Stimulated activated CD8-positive, alpha-beta memory T cell treated with anti-CD3 and anti-CD28 coated beads, Interleukin-4, amount 100 ng/mL, for 1 hour (primary cell): Measurements from ENCODE around the gene VAV3.
A peak's percentile ranks its signal among the peaks of the same experiment; 100 is the strongest.
"Not testable (repeated sequence)": the region's sequence is repeated elsewhere in the genome, so short reads cannot be mapped to it uniquely, and the experiment has no call there.

Experiments
- DNase-seq, 2 donors: peaks; one replicate each; pipeline ENCODE4 v3.0.0-alpha.2; 2020; ENCODE audit warnings: low read depth in 2 of 2, low spot score in 1 of 2

The VAV3 gene, protein sequence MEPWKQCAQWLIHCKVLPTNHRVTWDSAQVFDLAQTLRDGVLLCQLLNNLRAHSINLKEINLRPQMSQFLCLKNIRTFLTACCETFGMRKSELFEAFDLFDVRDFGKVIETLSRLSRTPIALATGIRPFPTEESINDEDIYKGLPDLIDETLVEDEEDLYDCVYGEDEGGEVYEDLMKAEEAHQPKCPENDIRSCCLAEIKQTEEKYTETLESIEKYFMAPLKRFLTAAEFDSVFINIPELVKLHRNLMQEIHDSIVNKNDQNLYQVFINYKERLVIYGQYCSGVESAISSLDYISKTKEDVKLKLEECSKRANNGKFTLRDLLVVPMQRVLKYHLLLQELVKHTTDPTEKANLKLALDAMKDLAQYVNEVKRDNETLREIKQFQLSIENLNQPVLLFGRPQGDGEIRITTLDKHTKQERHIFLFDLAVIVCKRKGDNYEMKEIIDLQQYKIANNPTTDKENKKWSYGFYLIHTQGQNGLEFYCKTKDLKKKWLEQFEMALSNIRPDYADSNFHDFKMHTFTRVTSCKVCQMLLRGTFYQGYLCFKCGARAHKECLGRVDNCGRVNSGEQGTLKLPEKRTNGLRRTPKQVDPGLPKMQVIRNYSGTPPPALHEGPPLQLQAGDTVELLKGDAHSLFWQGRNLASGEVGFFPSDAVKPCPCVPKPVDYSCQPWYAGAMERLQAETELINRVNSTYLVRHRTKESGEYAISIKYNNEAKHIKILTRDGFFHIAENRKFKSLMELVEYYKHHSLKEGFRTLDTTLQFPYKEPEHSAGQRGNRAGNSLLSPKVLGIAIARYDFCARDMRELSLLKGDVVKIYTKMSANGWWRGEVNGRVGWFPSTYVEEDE

DNA sequence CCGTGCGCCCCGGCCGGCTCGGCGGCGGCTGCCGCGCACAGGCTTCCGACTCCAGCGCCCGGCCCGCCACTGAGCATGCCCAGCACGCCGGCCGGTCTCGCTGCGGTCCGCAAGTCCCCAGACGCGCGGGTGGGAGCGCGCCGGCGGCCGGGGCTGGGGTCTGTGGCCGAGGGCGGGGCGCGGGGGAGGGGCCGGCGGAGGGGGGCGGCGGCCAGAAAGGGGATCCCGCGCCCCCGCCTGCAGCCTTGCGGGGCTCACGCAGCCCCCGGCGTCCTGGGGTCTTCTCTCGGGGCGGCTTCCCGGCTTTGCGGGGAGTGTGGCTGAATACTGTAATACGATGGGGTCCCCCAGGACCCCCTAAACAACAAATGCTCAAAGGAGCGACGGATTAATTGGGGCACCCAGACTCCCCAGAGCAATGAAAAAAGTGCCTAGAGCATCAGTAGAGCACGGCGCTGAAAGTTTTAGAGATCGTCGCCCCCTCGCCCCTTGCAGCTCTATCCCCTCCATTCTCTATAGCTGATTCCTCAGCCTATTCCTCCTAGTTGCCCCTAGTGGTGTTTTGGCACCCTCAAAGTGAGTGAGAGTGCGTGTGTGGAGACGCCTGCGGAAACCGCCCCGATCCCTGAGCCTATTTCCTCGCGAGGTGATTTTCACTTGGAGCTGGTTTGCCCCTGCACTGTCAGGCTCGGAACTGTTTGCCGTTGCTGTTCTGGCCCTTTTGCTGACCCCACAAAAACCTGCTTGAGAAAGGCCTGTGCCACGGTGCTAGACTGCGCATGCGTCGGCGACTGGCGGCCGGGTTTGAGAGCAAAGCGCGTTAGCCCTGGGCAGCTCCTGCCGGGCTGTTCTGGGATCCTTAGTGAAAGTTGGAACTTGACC lies at the start of gene VAV3:
Gene VAV3, minus strand, starts transcription at position 71 of the 882 bp plus-strand sequence. CDS start 311 bp downstream, outside the sequence.
- DNase-seq: peak in 1 of 2 donors; percentile 24

GRCh38 chr1:108012553-108012952 lies 47.6 kb upstream of the VAV3 start:
- no peak for DNase-seq

- DNase-seq: no peak
These were observed 46.3 kb upstream of the VAV3 start for GRCh38 chr1:108011295-108011694.

DNA sequence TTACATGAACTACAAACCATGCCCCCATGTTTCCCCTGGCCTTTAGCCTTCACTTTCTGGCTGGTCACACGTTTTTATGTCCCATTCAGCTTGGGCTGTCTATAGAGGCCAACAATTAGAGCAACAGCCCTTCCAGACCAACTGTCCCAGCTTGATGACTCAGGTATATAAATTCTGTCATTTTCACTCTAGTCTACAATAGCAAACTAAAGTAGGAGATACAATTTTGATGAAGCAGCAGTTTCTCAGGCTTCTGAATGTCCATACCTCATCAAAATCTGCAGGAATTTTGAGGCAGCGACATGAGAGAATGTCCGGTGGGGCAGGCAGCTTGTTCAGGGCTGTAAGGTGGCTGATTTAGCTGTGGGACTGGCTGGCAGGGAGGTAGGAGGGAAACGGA lies 45.6 kb upstream of the VAV3 start:
- DNase-seq: no peak

DNA sequence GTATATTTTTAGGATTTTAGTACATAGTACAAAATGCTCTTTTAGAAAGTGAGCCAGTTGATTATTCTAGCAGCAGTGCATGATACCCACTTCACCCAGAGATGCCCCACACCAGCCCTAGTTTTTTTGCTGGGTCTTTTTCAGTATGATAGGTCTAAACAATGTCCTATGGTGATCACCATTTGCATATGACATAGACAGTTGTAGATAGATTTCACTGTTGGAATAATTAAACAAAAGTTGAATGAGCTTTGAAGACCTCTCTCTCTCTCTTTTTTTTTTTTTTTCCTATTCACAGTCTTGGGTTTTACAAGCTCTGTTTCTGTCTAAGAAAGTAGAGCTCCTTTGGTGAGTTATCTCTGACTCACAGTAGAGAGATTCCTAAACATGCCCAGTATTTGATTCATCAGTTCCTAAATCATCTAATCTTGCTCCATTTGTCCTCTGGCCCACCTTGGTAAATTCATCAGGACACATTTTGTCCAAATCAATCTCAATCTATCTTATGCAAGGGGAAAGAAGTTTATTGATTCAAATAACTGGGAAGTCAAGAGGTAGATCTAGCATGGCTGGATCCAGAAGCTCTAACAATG lies 44.7 kb upstream of the VAV3 start:
- DNase-seq: no peak

GRCh38 chr1:108007531-108007930 lies 42.6 kb upstream of the VAV3 start:
- no peak for DNase-seq

- DNase-seq: no peak
These were observed 42.1 kb upstream of the VAV3 start for GRCh38 chr1:108007070-108007469.

DNA sequence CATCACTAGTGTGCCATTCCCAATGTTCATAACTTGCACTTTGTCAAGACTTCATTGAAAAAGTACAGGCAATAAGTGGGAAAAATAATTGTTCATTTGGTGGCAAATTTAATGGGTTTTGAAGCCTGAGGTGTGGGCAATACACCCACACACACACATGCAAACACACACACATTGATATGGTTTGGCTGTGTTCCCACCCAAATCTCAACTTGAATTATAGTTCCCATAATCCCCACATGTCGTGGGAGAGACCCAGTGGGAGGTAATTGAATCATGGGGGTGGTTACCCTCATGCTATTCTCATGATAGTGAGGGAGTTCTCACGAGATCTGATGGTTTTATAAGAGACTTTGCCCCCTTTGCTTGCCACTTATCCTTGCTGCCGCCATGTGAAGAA lies 39.9 kb upstream of the VAV3 start:
- not testable (repeated sequence) for DNase-seq

- DNase-seq: no peak
These were observed 35.7 kb upstream of the VAV3 start for GRCh38 chr1:108000620-108001111.

GRCh38 chr1:108000184-108000583 lies 35.2 kb upstream of the VAV3 start:
- no peak for DNase-seq

GRCh38 chr1:107997866-107998265 lies 32.9 kb upstream of the VAV3 start:
- no peak for DNase-seq

- DNase-seq: no peak
These were observed 28.9 kb upstream of the VAV3 start for GRCh38 chr1:107993920-107994319.

DNA sequence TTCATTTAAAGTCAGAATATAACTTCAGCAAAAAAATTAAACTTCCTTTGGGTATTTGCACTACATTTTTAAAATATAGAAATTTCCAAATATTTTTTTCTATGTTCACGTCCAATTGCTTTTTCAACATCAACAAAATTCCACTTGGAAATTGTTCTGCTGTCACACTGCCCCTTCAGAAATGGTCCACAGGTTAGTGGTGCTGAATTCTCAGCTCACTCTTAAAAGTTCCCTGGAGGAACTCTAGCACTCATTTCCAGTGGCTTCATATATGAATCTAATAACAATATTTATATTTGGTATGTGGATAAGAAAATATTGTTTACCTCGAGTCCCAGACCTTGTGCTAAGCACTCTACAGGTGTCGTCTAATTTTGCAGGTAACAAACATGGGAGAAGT lies 27.4 kb upstream of the VAV3 start:
- no peak for DNase-seq

DNA sequence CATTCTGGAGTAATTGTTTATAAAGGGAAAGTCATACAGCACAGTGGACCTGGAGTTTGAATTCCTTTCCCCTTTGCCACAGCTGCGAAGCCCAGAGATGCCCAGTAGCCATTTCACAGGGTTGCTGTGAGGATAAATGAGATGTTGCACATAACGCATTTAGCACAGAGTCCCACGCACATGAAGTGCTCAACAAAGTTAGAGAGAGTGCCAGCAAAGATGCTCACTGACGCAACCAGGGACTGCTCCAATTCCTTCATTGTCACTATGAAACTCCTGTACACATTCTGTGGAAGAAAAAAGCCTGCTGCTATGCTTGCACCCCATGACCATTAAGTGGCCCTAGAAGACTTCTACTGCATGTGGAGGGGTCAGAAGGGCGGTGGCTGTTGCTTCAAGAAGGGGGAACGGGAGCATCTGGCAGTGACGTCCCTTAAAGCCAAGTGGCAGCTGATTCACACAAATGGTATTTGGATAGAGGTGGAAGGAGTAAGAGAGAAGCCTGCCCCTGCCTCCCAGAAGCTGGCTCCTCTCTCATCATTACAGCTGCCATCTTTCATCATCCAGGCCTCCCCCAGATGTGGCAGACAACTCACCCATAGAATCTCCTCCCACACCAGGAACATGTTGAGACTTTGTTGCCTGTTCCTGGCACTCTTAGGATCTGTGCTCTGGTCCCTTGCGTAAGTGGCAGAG lies 26.5 kb upstream of the VAV3 start:
- DNase-seq: no peak

DNA sequence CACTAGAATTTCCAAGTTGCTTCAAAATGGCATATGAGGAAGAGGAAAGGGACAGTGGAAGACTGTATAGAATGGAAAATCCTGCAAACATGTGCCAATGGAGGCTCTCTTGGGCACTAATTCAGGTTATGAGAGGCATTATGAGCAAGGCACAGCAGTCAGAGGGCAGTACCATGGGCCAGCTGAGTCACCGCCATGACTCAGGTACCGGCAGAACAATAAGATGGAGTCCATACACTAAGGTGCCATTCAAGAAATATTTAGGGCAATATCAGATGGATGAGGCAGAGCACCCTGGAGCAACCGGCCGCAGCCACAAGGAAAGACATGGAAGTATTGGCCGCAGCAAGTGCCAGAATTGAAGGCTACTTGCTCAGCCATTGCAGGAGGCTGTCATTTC lies 25.6 kb upstream of the VAV3 start:
- no peak for DNase-seq

- no peak for DNase-seq
These were observed 16.3 kb upstream of the VAV3 start for GRCh38 chr1:107981277-107981676.

GRCh38 chr1:107979926-107980325 lies 14.9 kb upstream of the VAV3 start:
- no peak for DNase-seq

- no peak for DNase-seq
These were observed 14.1 kb upstream of the VAV3 start for GRCh38 chr1:107979088-107979487.

GRCh38 chr1:107976836-107977235 lies 11.9 kb upstream of the VAV3 start:
- no peak for DNase-seq

GRCh38 chr1:107976431-107976830 lies 11.5 kb upstream of the VAV3 start:
- no peak for DNase-seq
